Stimulated activated CD4-positive, alpha-beta T cell treated with anti-CD3 and anti-CD28 coated beads, Interleukin-15, amount 100 ng/mL, for 1 hour (primary cell): ENCODE data around the gene ARL13A.
"Not testable (repeated sequence)": the region's sequence is repeated elsewhere in the genome, so short reads cannot be mapped to it uniquely, and the experiment has no call there.

Source experiments
- DNase-seq, 2 donors: peaks; one replicate each; pipeline ENCODE4 v3.0.0-alpha.2; 2020; ENCODE audit warnings: low read depth in 1 of 2, low spot score in 1 of 2

ARL13A gene

DNA sequence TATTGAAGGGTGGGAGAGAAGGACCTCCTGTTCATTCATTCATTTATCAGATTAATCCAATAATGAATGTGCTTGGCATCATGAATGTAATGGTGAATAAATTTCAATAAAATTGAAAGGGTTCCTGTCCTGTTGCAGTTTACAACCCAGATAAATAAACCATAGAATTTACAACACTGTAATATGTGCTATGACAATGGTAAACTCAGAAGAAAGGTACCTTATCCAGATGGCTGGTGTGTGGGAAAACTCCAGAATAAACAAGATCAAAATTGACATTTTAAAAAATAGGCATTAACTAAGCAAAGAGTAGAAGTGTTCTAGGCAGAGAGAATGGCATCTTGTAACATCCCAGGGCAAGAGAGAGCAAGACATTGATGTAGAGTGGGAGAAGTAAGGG lies 15.3 kb downstream of the ARL13A start:
- DNase-seq: no peak

- no peak for DNase-seq
Observed at GRCh38 chrX:100990139-100990538, 20.6 kb downstream of the ARL13A start.

DNA sequence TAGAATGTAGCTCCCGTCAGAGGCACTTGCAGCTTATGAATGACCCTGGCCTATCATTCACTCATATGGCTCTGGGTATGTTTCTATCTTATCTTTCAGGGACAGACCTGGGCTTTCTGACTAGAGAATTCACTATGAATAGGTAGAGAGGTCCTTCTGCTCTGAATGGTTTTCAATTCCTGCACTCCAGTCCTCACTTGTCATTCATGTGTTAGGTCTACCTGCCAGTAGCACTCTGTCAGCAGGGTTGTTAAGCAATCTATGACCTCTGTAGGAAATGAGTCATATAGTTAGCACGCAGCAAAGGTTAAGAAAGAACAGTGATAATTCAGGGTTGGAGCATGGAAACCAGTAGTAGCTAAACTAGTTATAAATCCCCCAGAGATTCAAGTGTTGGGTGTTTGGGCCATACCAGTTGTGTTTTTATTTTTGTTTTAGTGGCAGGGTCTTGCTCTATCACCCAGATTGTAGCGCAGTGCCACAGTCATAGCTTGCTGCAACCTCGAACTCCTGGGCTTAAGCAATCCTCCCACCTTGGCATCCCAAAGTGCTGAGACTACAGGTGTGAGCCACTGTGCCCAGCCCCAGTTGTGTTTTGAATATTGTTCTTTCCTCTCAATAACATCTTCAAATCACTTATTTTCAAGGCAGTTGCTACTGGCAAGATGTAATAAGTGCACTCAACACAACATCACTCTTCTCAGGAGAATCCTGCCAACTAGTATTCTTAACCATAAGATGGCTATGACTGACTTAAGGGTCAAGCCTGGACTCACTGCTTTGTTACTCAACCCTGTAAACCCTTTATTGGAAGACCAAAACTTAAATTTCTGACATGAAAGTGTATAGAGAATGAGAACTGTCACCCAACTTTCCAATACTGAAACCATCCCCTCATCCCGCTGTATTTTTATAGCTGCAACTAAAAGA lies 25.1 kb downstream of the ARL13A start:
- DNase-seq: no peak

DNA sequence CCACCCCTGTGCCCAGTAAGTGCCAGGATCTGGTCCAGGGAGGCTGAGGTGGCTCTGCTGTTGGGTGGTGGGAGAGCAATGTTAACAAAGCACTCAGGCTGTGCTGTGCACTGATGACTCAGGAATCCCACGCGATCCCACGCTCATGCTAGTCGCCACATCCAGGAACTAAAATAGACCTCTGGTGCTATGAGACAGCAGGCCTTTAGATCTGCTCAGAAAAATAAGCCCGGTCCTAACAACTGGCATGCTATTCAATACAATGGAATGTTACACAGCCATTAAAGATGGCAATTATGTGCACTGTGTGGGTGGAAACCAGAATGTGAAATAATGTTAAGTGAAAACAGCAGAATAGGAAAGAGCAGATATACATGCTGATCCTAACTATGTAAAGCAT lies 26.0 kb downstream of the ARL13A start:
- DNase-seq: no peak

DNA sequence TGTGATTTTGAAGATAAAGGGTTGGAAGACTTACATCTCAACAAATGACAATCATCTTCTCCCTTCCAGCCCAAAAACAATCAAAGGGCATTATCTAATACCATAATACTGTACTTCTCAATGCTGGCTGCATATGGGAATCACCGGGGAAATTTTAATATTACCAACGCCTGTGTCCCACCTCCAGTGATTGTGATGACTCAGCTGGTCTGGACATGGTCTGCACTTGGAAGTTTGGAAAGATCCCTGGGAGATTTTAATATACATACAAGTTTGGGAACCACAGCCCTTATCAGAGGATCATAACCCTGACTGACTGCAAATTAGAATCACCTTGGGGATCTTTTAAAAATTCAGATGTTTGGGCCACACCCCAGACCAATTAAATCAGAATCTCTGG lies 29.9 kb downstream of the ARL13A start:
- DNase-seq: no peak

DNA sequence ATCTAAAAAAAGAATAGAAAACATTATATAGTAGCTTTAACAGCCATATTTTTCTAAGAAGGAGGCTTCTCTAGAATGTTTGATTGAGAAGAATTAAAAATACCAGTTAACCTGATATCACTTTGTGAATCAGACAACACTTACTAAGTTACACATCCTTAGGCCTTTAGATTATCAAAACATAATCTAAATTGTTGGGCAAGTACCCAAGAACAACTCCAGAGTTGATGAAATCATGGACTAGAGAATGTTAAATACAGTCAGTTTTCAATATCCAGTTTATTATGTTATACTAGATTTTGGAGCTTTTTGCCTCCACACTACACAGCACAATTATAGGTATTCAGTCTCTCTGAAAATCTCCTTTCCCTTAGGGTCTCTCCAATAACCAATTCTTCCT lies 39.6 kb downstream of the ARL13A start:
- DNase-seq: no peak

GRCh38 chrX:101012031-101012430 lies 42.5 kb downstream of the ARL13A start:
- DNase-seq: not testable (repeated sequence)

DNA sequence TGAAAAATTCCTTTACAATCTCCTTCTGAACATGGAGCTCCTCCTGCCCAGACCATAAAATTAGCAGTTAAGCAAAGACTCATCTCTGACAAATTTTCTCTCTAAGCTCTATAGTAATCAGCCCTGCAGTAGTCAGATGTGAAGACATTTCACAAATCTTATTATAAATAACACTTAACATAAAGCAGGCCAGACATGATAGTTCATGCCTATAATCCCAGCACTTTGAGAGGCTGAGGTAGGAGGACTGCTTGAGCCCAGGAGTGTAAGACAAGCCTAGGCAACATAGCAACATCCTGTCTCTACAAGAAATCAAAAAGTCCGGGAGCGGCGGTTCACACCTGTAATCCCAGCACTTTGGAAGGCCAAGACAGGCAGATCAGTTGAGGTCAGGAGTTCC lies 52.5 kb downstream of the ARL13A start:
- no peak for DNase-seq

DNA sequence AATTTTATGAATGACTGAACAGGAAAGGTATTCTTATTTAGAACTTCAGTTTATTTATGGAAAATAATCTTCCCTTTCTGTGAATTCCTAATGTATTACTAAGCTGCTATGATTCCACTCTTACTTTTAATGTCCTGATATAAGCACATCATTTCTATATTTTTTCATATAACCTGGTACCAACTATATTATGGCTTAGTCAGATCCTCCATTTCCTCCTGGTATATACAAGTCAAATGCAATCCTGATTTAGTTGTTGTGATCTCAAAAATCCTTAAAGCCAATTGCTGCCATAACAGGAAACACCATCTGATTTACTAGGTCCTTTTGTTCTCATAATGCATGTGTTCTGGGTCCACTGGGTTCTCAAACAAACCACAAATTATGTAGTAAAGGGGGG lies 55.6 kb downstream of the ARL13A start:
- DNase-seq: no peak

- DNase-seq: no peak
Observed at GRCh38 chrX:101028562-101028961, 59.1 kb downstream of the ARL13A start.

DNA sequence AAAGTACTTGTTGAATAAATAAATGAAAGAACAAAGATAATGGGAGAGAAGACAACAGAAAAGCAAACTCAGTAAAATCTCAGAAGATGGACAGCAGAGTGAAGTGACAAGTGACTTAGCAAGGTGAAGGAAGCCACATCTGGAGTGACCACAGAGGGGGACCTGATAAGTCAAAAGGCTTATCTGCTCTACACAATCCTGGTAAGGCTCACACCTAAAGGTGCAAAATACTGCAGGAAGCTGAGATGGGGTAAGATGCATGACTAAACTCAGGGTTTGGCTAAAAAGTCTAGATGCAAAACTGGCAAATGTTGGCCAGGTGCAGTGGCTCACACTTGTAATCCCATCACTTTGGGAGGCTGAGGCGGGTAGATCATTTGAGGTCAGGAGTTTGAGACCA lies 60.2 kb downstream of the ARL13A start:
- no peak for DNase-seq

- DNase-seq: no peak
Observed at GRCh38 chrX:101037231-101037630, 67.7 kb downstream of the ARL13A start.

- DNase-seq: no peak
Observed at GRCh38 chrX:101040197-101040596, 70.7 kb downstream of the ARL13A start.
